ENCODE results near the gene SRP14.
"Not testable (repeated sequence)": the region's sequence is repeated elsewhere in the genome, so short reads cannot be mapped to it uniquely, and the experiment has no call there.

GRCh38 chr15:40035182-40035581 is 3.8 kb downstream of the SRP14 start:
- not testable (repeated sequence) for TF ChIP-seq CTCF, POLR2AphosphoS5, POLR2A (IDR thresholded peaks at IDR 0.05)
